ENCODE data around the gene LRRC8E.

The LRRC8E gene

DNA sequence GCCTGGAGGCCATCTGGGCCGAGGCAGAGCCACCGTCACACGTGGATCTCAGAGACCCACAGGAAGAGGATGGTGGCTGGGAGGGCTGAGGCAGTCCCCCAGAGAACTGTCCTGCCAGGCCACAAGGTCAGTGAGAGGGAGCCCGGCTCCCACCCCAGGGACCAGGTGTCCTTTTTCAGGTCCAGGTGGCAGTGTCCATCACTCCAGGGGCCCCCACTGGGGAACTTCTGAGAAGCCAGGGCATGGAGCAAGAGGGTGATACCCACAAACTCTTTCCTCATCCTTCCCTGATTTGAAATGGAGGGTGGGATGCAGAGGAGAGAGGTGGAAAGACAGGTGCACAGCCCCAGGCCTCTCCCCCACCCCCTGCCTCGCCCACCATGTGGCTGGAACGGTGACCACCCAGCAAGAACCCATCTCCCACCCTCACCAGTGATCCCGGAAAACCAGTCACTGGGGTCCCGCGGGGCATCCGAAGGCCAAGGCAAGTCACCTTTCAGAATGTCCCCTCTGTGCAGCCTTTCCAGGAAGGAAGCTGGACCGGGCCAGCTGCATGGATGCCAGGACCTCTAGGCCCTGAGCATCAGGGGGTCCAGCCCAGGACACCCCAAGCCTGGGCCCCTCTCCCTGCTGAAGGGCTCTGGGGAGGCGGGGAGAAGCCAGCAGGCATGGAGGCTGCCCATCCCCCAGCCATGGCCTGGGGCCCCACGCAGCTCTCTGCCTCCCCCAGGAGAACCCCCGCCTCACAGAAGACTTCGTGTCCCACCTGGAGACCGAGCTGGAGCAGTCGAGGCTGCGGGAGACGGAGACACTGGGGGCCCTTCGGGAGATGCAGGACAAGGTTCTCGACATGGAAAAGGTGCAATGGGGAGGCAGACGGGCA is 28.2 kb upstream of the LRRC8E start:
- no peak overlapping the region for H3K18ac ChIP-seq (ENCODE audit: low read length)
- no peak overlapping the region for H2AFZ ChIP-seq (ENCODE audit: insufficient read depth, low read length, poor library complexity)
- H2BK5ac ChIP-seq (ENCODE audit: low read depth, low read length, poor library complexity) = no peak overlapping the region
- H3K36me3 ChIP-seq (ENCODE audit: control insufficient read depth in 1 of 2, insufficient read depth in 2 of 2, low read length in 2 of 2) = no peaks in the 10 kb centered on the region
- H3K9ac ChIP-seq (ENCODE audit: low read length) = no peak overlapping the region
- H3K4me1 ChIP-seq (ENCODE audit: control insufficient read depth in 1 of 2, insufficient read depth in 2 of 2, low read length in 2 of 2) = peaks cover 0 to 13% of the 10 kb centered on the region in 2 experiments
- H3K79me2 ChIP-seq (ENCODE audit: control insufficient read depth, insufficient read depth, low read length, poor library complexity) = no peaks in the 10 kb centered on the region
- DNase-seq = no peak
- H3K27me3 ChIP-seq (ENCODE audit: insufficient read depth, low read length) = peaks cover 24% of the 10 kb centered on the region
- H2BK120ac ChIP-seq (ENCODE audit: insufficient read depth, low read length, poor library complexity) = no peak overlapping the region
- peaks cover 4% of the 10 kb centered on the region for H3K9me3 ChIP-seq (ENCODE audit: insufficient read depth, low read depth, low read length)
- no peak overlapping the region for H3K23ac ChIP-seq (ENCODE audit: low read length)
- H3K79me1 ChIP-seq (ENCODE audit: low read length) = no peaks in the 10 kb centered on the region
- H4K91ac ChIP-seq (ENCODE audit: low read depth, low read length) = no peak overlapping the region
- WGBS (ENCODE audit: extremely low coverage, insufficient coverage, insufficient read length) = no CpG with 5 or more reads among the region's 22 CpGs
- no peak overlapping the region for H3K27ac ChIP-seq (ENCODE audit: low read depth, low read length)
- no peak overlapping the region for H4K12ac ChIP-seq (ENCODE audit: low read depth, low read length)
- no peak overlapping the region for H4K8ac ChIP-seq (ENCODE audit: low read depth, low read length)
- no peak overlapping the region for H3K14ac ChIP-seq (ENCODE audit: low read length)
- no peak overlapping the region for H2BK12ac ChIP-seq (ENCODE audit: low read length)
- H3K4me2 ChIP-seq (ENCODE audit: low read length) = no peak overlapping the region
- H3K4me3 ChIP-seq (ENCODE audit: low read depth, low read length) = no peak overlapping the region
- H2AK5ac ChIP-seq (ENCODE audit: low read length) = no peak overlapping the region
- no peak overlapping the region for H3K4ac ChIP-seq (ENCODE audit: low read depth, low read length)

DNA sequence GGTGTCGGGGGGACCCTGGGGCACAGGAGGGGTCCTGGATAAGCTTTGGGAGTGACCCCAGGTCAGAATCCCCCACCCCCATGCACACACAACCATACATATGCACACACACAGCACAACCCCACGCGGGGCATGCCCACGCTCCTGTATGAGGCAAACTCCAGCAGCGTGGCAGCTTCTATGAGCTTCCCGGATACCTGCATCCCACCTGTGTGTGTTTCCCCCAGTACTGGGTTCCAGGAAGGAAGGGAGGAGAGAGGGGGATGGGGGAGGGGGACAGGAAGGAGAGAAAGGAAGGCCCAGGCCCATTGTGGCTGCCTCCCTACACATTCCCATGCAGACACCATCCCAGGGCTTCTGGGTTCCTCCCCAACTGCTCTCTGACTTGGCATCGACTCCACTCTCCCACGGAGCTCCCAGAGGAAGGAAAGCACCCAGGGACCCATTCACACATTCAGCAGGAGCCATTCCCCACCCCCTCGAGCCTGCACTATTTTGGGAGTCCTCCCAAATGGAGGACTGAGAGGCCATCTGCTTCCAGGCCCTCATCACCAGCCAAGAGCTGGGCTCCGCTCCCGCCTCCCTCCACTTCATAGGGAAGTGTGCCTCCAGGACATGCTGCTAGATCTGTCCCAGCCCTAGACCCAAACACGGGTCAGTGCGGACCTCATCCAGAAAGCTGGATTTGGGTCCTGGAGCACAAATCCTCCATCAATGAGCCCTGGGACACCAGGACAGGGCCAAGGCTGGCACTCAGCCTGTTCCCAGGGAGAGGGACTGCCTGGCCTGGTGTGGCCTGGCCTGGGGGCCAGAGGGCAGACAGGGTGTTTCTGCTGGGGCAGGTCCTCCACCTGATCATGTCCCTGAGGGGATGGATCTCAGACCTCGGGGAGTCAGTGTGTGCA is 27.3 kb upstream of the LRRC8E start:
- no peak overlapping the region for H2AK5ac ChIP-seq (ENCODE audit: low read length)
- no peak overlapping the region for H2BK12ac ChIP-seq (ENCODE audit: low read length)
- H4K8ac ChIP-seq (ENCODE audit: low read depth, low read length) = no peak overlapping the region
- no peak overlapping the region for H3K18ac ChIP-seq (ENCODE audit: low read length)
- H4K12ac ChIP-seq (ENCODE audit: low read depth, low read length) = no peak overlapping the region
- H3K9ac ChIP-seq (ENCODE audit: low read length) = no peak overlapping the region
- no peaks in the 10 kb centered on the region for H3K79me1 ChIP-seq (ENCODE audit: low read length)
- H3K79me2 ChIP-seq (ENCODE audit: control insufficient read depth, insufficient read depth, low read length, poor library complexity) = no peaks in the 10 kb centered on the region
- no peak overlapping the region for H4K91ac ChIP-seq (ENCODE audit: low read depth, low read length)
- no peak overlapping the region for H2BK5ac ChIP-seq (ENCODE audit: low read depth, low read length, poor library complexity)
- H2BK120ac ChIP-seq (ENCODE audit: insufficient read depth, low read length, poor library complexity) = no peak overlapping the region
- H3K4ac ChIP-seq (ENCODE audit: low read depth, low read length) = no peak overlapping the region
- H3K36me3 ChIP-seq (ENCODE audit: control insufficient read depth in 1 of 2, insufficient read depth in 2 of 2, low read length in 2 of 2) = no peaks in the 10 kb centered on the region
- H3K23ac ChIP-seq (ENCODE audit: low read length) = no peak overlapping the region
- WGBS (ENCODE audit: extremely low coverage, insufficient coverage, insufficient read length) = no CpG with 5 or more reads among the region's 14 CpGs
- no peak overlapping the region for H3K4me2 ChIP-seq (ENCODE audit: low read length)
- no peak overlapping the region for H2AFZ ChIP-seq (ENCODE audit: insufficient read depth, low read length, poor library complexity)
- peaks cover 27% of the 10 kb centered on the region for H3K27me3 ChIP-seq (ENCODE audit: insufficient read depth, low read length)
- no peak for DNase-seq
- no peak overlapping the region for H3K14ac ChIP-seq (ENCODE audit: low read length)
- H3K4me3 ChIP-seq (ENCODE audit: low read depth, low read length) = no peak overlapping the region
- H3K4me1 ChIP-seq (ENCODE audit: control insufficient read depth in 1 of 2, insufficient read depth in 2 of 2, low read length in 2 of 2) = peaks cover 0 to 13% of the 10 kb centered on the region in 2 experiments
- H3K27ac ChIP-seq (ENCODE audit: low read depth, low read length) = no peak overlapping the region
- peaks cover 4% of the 10 kb centered on the region for H3K9me3 ChIP-seq (ENCODE audit: insufficient read depth, low read depth, low read length)

DNA sequence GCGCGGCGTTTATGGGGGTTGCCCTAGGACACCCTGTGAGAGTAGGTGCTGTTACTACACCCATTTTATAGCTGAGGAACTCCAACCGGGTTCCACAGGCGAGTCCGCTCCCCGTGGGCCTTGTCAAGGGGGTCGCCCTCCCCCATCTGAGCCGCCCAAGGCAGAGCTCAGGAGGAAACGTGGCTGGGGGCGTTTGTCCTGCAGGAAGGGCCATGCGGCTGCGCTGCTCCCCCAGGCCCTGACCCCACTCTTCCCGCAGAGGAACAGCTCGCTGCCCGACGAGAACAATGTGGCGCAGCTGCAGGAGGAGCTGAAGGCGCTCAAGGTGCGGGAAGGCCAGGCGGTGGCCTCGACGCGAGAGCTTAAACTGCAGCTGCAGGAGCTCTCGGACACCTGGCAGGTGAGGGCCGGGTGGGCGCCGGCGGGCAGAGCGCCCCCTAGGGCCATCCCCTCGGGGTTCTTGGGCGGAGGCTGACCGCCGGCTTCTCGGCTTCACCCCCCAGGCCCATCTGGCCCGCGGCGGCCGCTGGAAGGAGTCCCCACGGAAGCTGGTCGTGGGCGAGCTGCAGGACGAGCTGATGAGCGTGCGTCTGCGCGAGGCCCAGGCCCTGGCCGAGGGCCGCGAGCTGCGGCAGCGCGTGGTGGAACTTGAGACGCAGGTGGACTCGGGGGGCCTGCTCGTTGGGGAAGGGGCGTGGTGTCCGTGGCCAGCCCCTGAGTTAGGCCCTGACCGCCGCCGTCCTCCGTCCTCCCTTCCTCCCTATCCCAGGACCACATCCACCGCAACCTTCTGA is 26.5 kb upstream of the LRRC8E start:
- Histone ChIP-seq H4K91ac (ENCODE audit: low read depth, low read length) (no peak overlapping the region), H4K8ac (ENCODE audit: low read depth, low read length) (no peak overlapping the region), H2BK120ac (ENCODE audit: insufficient read depth, low read length, poor library complexity) (no peak overlapping the region), H3K9me3 (ENCODE audit: insufficient read depth, low read depth, low read length) (peaks cover 4% of the 10 kb centered on the region), H3K4me1 (ENCODE audit: control insufficient read depth in 1 of 2, insufficient read depth in 2 of 2, low read length in 2 of 2) (peaks cover 0 to 13% of the 10 kb centered on the region in 2 experiments), H2AK5ac (ENCODE audit: low read length) (no peak overlapping the region), H2AFZ (ENCODE audit: insufficient read depth, low read length, poor library complexity) (no peak overlapping the region), H3K36me3 (ENCODE audit: control insufficient read depth in 1 of 2, insufficient read depth in 2 of 2, low read length in 2 of 2) (no peaks in the 10 kb centered on the region), H2BK12ac (ENCODE audit: low read length) (no peak overlapping the region), H3K27me3 (ENCODE audit: insufficient read depth, low read length) (peaks cover 27% of the 10 kb centered on the region), H3K79me2 (ENCODE audit: control insufficient read depth, insufficient read depth, low read length, poor library complexity) (no peaks in the 10 kb centered on the region), H3K9ac (ENCODE audit: low read length) (no peak overlapping the region), H4K12ac (ENCODE audit: low read depth, low read length) (no peak overlapping the region), H3K4ac (ENCODE audit: low read depth, low read length) (no peak overlapping the region), H3K18ac (ENCODE audit: low read length) (no peak overlapping the region), H2BK5ac (ENCODE audit: low read depth, low read length, poor library complexity) (no peak overlapping the region), H3K27ac (ENCODE audit: low read depth, low read length) (no peak overlapping the region), H3K4me2 (ENCODE audit: low read length) (peak overlapping the region; percentile 54), H3K79me1 (ENCODE audit: low read length) (no peaks in the 10 kb centered on the region), H3K4me3 (ENCODE audit: low read depth, low read length) (peak overlapping the region; percentile 25), H3K23ac (ENCODE audit: low read length) (no peak overlapping the region), H3K14ac (ENCODE audit: low read length) (no peak overlapping the region)
- no peak for DNase-seq
- WGBS (ENCODE audit: extremely low coverage, insufficient coverage, insufficient read length) = no CpG with 5 or more reads among the region's 63 CpGs

DNA sequence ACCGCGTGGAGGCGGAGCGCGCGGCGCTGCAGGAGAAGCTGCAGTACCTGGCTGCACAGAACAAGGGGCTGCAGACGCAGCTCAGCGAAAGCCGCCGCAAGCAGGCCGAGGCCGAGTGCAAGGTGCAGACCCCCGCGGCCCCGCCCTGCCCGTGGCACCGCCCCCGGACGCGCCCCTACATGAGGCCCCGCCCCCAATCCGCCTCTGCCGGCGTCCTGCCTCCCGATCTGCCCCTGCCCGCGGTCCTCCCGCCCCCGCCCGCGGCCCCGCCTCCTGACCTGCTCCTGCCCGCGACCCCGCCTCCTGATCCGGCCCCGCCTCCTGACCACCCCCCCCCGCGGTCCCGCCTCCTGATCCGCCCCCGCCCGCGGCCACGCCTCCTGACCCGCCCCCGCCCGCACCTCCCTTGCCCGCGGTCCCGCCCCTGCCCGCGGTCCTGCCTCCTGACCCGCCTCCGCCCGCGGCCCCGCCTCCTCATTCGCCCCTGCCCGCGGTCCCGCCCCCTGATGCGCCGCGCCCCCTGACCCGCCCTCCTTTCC is 25.8 kb upstream of the LRRC8E start:
- no peak overlapping the region for H2AFZ ChIP-seq (ENCODE audit: insufficient read depth, low read length, poor library complexity)
- no peak overlapping the region for H3K18ac ChIP-seq (ENCODE audit: low read length)
- no peak overlapping the region for H4K8ac ChIP-seq (ENCODE audit: low read depth, low read length)
- H3K23ac ChIP-seq (ENCODE audit: low read length) = no peak overlapping the region
- no peak overlapping the region for H3K27ac ChIP-seq (ENCODE audit: low read depth, low read length)
- WGBS (ENCODE audit: extremely low coverage, insufficient coverage, insufficient read length) = no CpG with 5 or more reads among the region's 67 CpGs
- H3K36me3 ChIP-seq (ENCODE audit: control insufficient read depth in 1 of 2, insufficient read depth in 2 of 2, low read length in 2 of 2) = no peaks in the 10 kb centered on the region
- H3K9ac ChIP-seq (ENCODE audit: low read length) = no peak overlapping the region
- H3K27me3 ChIP-seq (ENCODE audit: insufficient read depth, low read length) = peaks cover 27% of the 10 kb centered on the region
- H4K12ac ChIP-seq (ENCODE audit: low read depth, low read length) = no peak overlapping the region
- no peak overlapping the region for H2BK12ac ChIP-seq (ENCODE audit: low read length)
- H3K4me1 ChIP-seq (ENCODE audit: control insufficient read depth in 1 of 2, insufficient read depth in 2 of 2, low read length in 2 of 2) = peaks cover 0 to 13% of the 10 kb centered on the region in 2 experiments
- no peaks in the 10 kb centered on the region for H3K79me1 ChIP-seq (ENCODE audit: low read length)
- no peaks in the 10 kb centered on the region for H3K79me2 ChIP-seq (ENCODE audit: control insufficient read depth, insufficient read depth, low read length, poor library complexity)
- no peak overlapping the region for H2BK120ac ChIP-seq (ENCODE audit: insufficient read depth, low read length, poor library complexity)
- peak; percentile 31 to 46 for DNase-seq
- no peak overlapping the region for H2AK5ac ChIP-seq (ENCODE audit: low read length)
- no peak overlapping the region for H3K14ac ChIP-seq (ENCODE audit: low read length)
- no peak overlapping the region for H2BK5ac ChIP-seq (ENCODE audit: low read depth, low read length, poor library complexity)
- H3K9me3 ChIP-seq (ENCODE audit: insufficient read depth, low read depth, low read length) = peaks cover 7% of the 10 kb centered on the region
- no peak overlapping the region for H3K4ac ChIP-seq (ENCODE audit: low read depth, low read length)
- H4K91ac ChIP-seq (ENCODE audit: low read depth, low read length) = no peak overlapping the region
- peak overlapping the region; percentile 25 for H3K4me3 ChIP-seq (ENCODE audit: low read depth, low read length)
- H3K4me2 ChIP-seq (ENCODE audit: low read length) = peak overlapping the region; percentile 54

All from trophoblast cell (in vitro differentiated cells and primary cell).